HepG2 (cell line): ENCODE results near the gene MEGF6. TPM values are rescaled to one million over a fixed set of nuclear protein-coding genes. Genes with fewer than 3 reads are reported as not detected.

Experiments used
- FIP1L1 ChIP-seq: fragments of 200-400 bp; formaldehyde crosslinking; IDR thresholded peaks from 2 replicates; pipeline ENCODE4 v1.6.1; 2018; ENCODE audit warnings: low read depth, mild to moderate bottlenecking, low read length, moderate library complexity, borderline replicate concordance; ENCODE audit not compliant: insufficient read depth
- FOSL1 ChIP-seq: sonication (generic); formaldehyde crosslinking; IDR thresholded peaks from 2 replicates; pipeline ENCODE4 v1.9.0; 2021; ENCODE audit warnings: missing genetic modification reagents, borderline replicate concordance
- FOXM1 ChIP-seq: sonication (generic); formaldehyde crosslinking; IDR thresholded peaks from 2 replicates; pipeline ENCODE4 v1.5.0; 2020; ENCODE audit warnings: missing genetic modification reagents
- HNRNPUL1 ChIP-seq: fragments of 200-400 bp; formaldehyde crosslinking; IDR thresholded peaks from 2 replicates; pipeline ENCODE4 v1.6.1; 2017; ENCODE audit warnings: low read depth, mild to moderate bottlenecking, low read length, moderate library complexity
- ISL2 ChIP-seq: sonication (generic); formaldehyde crosslinking; IDR thresholded peaks from 2 replicates; pipeline ENCODE4 v1.5.0; 2020; ENCODE audit warnings: missing genetic modification reagents
- MBNL3 ChIP-seq: fragments of 250-450 bp; sonication (Bioruptor Pico); conservative IDR thresholded peaks from 2 replicates; pipeline ENCODE4 v1.8.0; 2022; ENCODE audit warnings: mild to moderate bottlenecking, inconsistent platforms
- NFE2L2 ChIP-seq: fragments of 150-350 bp; IDR thresholded peaks from 2 replicates; pipeline ENCODE4 v1.6.1; 2014; ENCODE audit warnings: low read length
- SIX4 ChIP-seq: sonication (generic); formaldehyde crosslinking; IDR thresholded peaks from 2 replicates; pipeline ENCODE4 v1.4.0; 2020; ENCODE audit warnings: missing genetic modification reagents
- SOX6 ChIP-seq, 2 experiments: fragments of 450-650 bp in 1 of 2; sonication (generic) in 1 of 2; formaldehyde crosslinking in 1 of 2; IDR thresholded peaks; 2 replicates each; pipeline versions ENCODE4 v1.4.0 to v1.6.1; 2017 to 2020; ENCODE audit warnings: antibody characterized with exemption in 1 of 2, mild to moderate bottlenecking in 1 of 2, missing genetic modification reagents in 1 of 2
- SPEN ChIP-seq: sonication (generic); formaldehyde crosslinking; IDR thresholded peaks from 2 replicates; pipeline ENCODE4 v1.5.1; 2020; ENCODE audit warnings: low read depth, mild to moderate bottlenecking, missing genetic modification reagents
- TEAD3 ChIP-seq: optimal IDR thresholded peaks from 2 replicates; pipeline ENCODE3; 2016; ENCODE audit warnings: borderline replicate concordance
- ZFP36 ChIP-seq: fragments of 150-350 bp; IDR thresholded peaks from 2 replicates; pipeline ENCODE4 v1.6.1; 2018; ENCODE audit warnings: borderline replicate concordance, low read length, low read depth; ENCODE audit not compliant: partially characterized antibody
- ZNF224 ChIP-seq: sonication (generic); formaldehyde crosslinking; IDR thresholded peaks from 2 replicates; pipeline ENCODE4 v1.5.0; 2020; ENCODE audit warnings: mild to moderate bottlenecking, missing genetic modification reagents
- ZNF263 ChIP-seq: sonication (generic); formaldehyde crosslinking; IDR thresholded peaks from 2 replicates; pipeline ENCODE4 v1.4.0; 2020; ENCODE audit warnings: missing genetic modification reagents
- ZNF317 ChIP-seq: sonication (generic); formaldehyde crosslinking; IDR thresholded peaks from 2 replicates; pipeline ENCODE4 v1.5.0; 2020; ENCODE audit warnings: mild to moderate bottlenecking, missing genetic modification reagents
- ZNF337 ChIP-seq: sonication (generic); formaldehyde crosslinking; IDR thresholded peaks from 2 replicates; pipeline ENCODE4 v1.5.1; 2020; ENCODE audit warnings: missing genetic modification reagents, low read depth, mild to moderate bottlenecking, borderline replicate concordance
- ZNF441 ChIP-seq: sonication (generic); formaldehyde crosslinking; IDR thresholded peaks from 2 replicates; pipeline ENCODE4 v1.7.0; 2021; ENCODE audit warnings: missing genetic modification reagents, borderline replicate concordance
- polyA plus RNA-seq, 8 experiments: library from polyadenylated mRNA; depleted of rRNA in 3 of 8; stranded (reverse) in 7 of 8; unstranded in 1 of 8; fragments of >200 nt; fragmentation: Illumina TruSeq in 4 of 8; extraction: Trizol in 4 of 8; gene quantifications; 2 replicates each; pipeline versions ENCODE4 v1.2.1 to v1.2.3, GENCODE V29; 2011 to 2016; ENCODE audit warnings: low read depth in 4 of 8, missing spikeins in 1 of 8, mixed read lengths in 1 of 8; ENCODE audit not compliant: insufficient read depth in 1 of 8
- total RNA-seq, 5 experiments: library from RNA; depleted of rRNA; stranded (reverse); fragments of >200 nt; fragmentation: Illumina TruSeq; extraction: Trizol; gene quantifications; 2 replicates each; pipeline ENCODE4 v1.2.3, GENCODE V29; 2016; ENCODE audit warnings: low read depth in 1 of 5
- TF ChIP-seq, protein P1 (sequence below): sonication (generic); formaldehyde crosslinking; IDR thresholded peaks from 2 replicates; pipeline ENCODE4 v1.4.0; 2020; ENCODE audit warnings: missing genetic modification reagents
- TF ChIP-seq, protein P2 (sequence below): sonication (generic); formaldehyde crosslinking; IDR thresholded peaks from 2 replicates; pipeline ENCODE4 v1.5.1; 2020; ENCODE audit warnings: missing genetic modification reagents, mild to moderate bottlenecking, borderline replicate concordance
- TF ChIP-seq, protein P3 (sequence below): sonication (generic); formaldehyde crosslinking; IDR thresholded peaks from 2 replicates; pipeline ENCODE4 v1.4.0; 2020; ENCODE audit warnings: mild to moderate bottlenecking, missing genetic modification reagents, borderline replicate concordance

Gene MEGF6
- total and polyA plus RNA-seq, 2 of the 13 experiments (the other 11 are each of a cell fraction or from before 2014, with no cell fraction given) = 1.9 TPM

DNA sequence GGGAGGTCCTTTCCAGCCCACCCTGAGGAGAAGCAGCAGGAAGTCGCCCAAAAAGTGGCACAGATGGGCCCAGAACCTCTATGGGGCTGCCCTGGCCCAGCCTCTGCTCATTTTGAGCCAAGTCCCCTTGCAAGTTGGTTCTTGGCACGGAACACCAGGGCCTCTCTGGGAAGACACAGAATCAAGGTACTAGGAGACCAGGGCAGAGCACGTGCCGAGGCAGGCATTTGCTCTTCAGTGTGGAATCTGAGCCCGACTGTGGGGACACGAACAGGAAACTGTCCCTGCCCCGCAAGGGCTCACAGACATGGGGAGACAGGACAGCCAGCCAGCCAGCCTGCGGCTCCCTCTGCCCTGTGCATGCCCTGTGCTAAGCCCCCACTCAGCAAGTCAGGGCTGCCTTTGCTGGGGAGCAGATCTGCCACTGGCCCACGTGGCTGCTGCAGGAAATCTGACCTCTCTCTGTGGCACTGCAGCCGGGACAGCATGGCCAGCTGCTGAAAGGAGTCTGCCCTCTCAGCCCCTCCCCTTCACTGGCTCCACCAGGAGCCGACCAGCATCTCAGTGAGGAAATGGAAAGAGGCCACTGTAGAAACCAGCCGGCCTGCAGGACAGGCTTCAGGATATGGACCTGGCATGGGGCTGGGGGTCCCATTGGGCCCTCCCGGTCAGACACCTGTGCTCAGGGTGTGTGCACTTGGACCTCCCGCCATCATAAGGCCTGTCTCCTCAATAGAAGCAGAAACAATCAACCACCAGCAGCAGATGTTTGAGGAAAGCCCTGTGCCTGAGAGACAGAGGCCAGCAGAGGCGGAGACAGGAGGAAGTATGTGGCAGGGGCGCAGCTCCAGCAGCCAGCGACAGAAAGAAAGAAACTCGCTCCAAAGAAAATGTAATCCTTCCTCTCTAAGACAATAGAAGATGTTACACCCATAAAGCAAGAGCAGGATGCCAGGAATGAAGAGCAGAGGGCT, 153.1 kb downstream of the MEGF6 start (continued):
- TF ChIP-seq, protein P1, sequence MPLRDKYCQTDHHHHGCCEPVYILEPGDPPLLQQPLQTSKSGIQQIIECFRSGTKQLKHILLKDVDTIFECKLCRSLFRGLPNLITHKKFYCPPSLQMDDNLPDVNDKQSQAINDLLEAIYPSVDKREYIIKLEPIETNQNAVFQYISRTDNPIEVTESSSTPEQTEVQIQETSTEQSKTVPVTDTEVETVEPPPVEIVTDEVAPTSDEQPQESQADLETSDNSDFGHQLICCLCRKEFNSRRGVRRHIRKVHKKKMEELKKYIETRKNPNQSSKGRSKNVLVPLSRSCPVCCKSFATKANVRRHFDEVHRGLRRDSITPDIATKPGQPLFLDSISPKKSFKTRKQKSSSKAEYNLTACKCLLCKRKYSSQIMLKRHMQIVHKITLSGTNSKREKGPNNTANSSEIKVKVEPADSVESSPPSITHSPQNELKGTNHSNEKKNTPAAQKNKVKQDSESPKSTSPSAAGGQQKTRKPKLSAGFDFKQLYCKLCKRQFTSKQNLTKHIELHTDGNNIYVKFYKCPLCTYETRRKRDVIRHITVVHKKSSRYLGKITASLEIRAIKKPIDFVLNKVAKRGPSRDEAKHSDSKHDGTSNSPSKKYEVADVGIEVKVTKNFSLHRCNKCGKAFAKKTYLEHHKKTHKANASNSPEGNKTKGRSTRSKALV = no peak
- TF ChIP-seq ZNF441 (CRISPR knock-in tag) (no peak; the same call in 1 of the 2 replicates), FOSL1 (CRISPR knock-in tag) (no peak), HNRNPUL1 (no peak), ISL2 (CRISPR knock-in tag) (no peak), ZFP36 (no peak), MBNL3 (CRISPR knock-in tag) (no peak), ZNF263 (no peak), FOXM1 (no peak), ZNF224 (CRISPR knock-in tag) (no peak), SIX4 (CRISPR knock-in tag) (0 out of 2 replicates have a peak, but pooled peaks have one; percentile 26), SOX6 (IDR thresholded peaks at IDR 0.05) (no peak), SOX6 (CRISPR knock-in tag; IDR thresholded peaks at IDR 0.05) (no peak), ZNF317 (CRISPR knock-in tag) (no peak), ZNF337 (CRISPR knock-in tag) (no peak), TEAD3 (CRISPR knock-in tag) (peak; percentile 7), SPEN (CRISPR knock-in tag) (0 out of 2 replicates have a peak, but pooled peaks have one; percentile 12), FIP1L1 (no peak), NFE2L2 (no peak)
- TF ChIP-seq, protein P2, sequence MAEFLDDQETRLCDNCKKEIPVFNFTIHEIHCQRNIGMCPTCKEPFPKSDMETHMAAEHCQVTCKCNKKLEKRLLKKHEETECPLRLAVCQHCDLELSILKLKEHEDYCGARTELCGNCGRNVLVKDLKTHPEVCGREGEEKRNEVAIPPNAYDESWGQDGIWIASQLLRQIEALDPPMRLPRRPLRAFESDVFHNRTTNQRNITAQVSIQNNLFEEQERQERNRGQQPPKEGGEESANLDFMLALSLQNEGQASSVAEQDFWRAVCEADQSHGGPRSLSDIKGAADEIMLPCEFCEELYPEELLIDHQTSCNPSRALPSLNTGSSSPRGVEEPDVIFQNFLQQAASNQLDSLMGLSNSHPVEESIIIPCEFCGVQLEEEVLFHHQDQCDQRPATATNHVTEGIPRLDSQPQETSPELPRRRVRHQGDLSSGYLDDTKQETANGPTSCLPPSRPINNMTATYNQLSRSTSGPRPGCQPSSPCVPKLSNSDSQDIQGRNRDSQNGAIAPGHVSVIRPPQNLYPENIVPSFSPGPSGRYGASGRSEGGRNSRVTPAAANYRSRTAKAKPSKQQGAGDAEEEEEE = no peak
- TF ChIP-seq, protein P3, sequence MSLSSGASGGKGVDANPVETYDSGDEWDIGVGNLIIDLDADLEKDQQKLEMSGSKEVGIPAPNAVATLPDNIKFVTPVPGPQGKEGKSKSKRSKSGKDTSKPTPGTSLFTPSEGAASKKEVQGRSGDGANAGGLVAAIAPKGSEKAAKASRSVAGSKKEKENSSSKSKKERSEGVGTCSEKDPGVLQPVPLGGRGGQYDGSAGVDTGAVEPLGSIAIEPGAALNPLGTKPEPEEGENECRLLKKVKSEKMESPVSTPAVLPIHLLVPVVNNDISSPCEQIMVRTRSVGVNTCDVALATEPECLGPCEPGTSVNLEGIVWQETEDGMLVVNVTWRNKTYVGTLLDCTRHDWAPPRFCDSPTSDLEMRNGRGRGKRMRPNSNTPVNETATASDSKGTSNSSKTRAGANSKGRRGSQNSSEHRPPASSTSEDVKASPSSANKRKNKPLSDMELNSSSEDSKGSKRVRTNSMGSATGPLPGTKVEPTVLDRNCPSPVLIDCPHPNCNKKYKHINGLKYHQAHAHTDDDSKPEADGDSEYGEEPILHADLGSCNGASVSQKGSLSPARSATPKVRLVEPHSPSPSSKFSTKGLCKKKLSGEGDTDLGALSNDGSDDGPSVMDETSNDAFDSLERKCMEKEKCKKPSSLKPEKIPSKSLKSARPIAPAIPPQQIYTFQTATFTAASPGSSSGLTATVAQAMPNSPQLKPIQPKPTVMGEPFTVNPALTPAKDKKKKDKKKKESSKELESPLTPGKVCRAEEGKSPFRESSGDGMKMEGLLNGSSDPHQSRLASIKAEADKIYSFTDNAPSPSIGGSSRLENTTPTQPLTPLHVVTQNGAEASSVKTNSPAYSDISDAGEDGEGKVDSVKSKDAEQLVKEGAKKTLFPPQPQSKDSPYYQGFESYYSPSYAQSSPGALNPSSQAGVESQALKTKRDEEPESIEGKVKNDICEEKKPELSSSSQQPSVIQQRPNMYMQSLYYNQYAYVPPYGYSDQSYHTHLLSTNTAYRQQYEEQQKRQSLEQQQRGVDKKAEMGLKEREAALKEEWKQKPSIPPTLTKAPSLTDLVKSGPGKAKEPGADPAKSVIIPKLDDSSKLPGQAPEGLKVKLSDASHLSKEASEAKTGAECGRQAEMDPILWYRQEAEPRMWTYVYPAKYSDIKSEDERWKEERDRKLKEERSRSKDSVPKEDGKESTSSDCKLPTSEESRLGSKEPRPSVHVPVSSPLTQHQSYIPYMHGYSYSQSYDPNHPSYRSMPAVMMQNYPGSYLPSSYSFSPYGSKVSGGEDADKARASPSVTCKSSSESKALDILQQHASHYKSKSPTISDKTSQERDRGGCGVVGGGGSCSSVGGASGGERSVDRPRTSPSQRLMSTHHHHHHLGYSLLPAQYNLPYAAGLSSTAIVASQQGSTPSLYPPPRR (CRISPR knock-in tag) = no peak
